Stomach (tissue), 9 donors: ENCODE measurements around the gene PAXIP1. TPM values are rescaled to one million over a fixed set of nuclear protein-coding genes. Genes with fewer than 3 reads are reported as not detected.
A peak's percentile ranks its signal among the peaks of the same experiment; 100 is the strongest.

Source experiments
- DNase-seq, 2 donors: peaks; one replicate each; pipeline versions ENCODE4 v3.0.0 to v3.0.0-alpha.2; 2013 to 2019
- H3K27ac ChIP-seq, 5 donors: fragments of 200-600 bp in 4 of 5; sonication (generic) in 4 of 5; one replicate each; pipeline ENCODE4 v1.5.1; 2013 to 2019; ENCODE audit warnings: mild to moderate bottlenecking in 1 of 5, moderate library complexity in 1 of 5
- H3K27me3 ChIP-seq, 3 donors: fragments of 200-600 bp; sonication (generic); one replicate each; pipeline ENCODE4 v1.5.1; 2017 to 2019; ENCODE audit warnings: mixed run types in 1 of 3
- H3K36me3 ChIP-seq, 4 donors: fragments of 200-600 bp; sonication (generic); 1 replicate in 3 of 4; 2 replicates in 1 of 4; pipeline ENCODE4 v1.5.1; 2016 to 2019
- H3K4me1 ChIP-seq, 4 donors: fragments of 200-600 bp; sonication (generic); one replicate each; pipeline ENCODE4 v1.5.1; 2016 to 2019
- H3K4me3 ChIP-seq, 4 donors: fragments of 200-600 bp; sonication (generic) in 3 of 4; one replicate each; pipeline ENCODE4 v1.5.1; 2016 to 2019; ENCODE audit warnings: mild to moderate bottlenecking in 1 of 4
- H3K9me3 ChIP-seq, 4 donors: fragments of 200-600 bp; sonication (generic); one replicate each; pipeline ENCODE4 v1.5.1; 2016 to 2019
- CTCF ChIP-seq, 7 experiments: fragments of 450-650 bp in 4 of 7; fragments of 200-600 bp in 3 of 7; sonication (generic) in 3 of 7; IDR thresholded peaks; one replicate each; pipeline ENCODE4 v1.5.1; 2016 to 2019; ENCODE audit warnings: antibody characterized with exemption in 7 of 7, control low read depth in 2 of 7, mild to moderate bottlenecking in 1 of 7
- EP300 ChIP-seq: sonication (generic); formaldehyde crosslinking; IDR thresholded peaks from one replicate; pipeline ENCODE4 v1.6.1; 2017; ENCODE audit warnings: antibody characterized with exemption
- POLR2A ChIP-seq, 4 donors: fragments of 450-650 bp; IDR thresholded peaks; one replicate each; pipeline ENCODE4 v1.6.1; 2016; ENCODE audit warnings: antibody characterized with exemption in 4 of 4, control low read depth in 2 of 4, mild to moderate bottlenecking in 1 of 4, moderate library complexity in 1 of 4
- POLR2AphosphoS5 ChIP-seq, 3 donors: sonication (generic); formaldehyde crosslinking; IDR thresholded peaks; one replicate each; pipeline ENCODE4 v1.6.1; 2016; ENCODE audit warnings: antibody characterized with exemption in 3 of 3
- WGBS, 5 donors: extraction: QIAGEN DNeasy Blood & Tissue Kit in 3 of 5; methylation state at CpG; one replicate each; pipeline versions ENCODE4 v1.1.5 to v1.1.7; 2013 to 2018; 5-methylcytosine and 5-hydroxymethylcytosine counted together
- intact Hi-C: fragments of 100-400 bp; cut with DNase I; formaldehyde crosslinking; loops from one replicate; pipeline ENCODE4 v1.15.1; 2023; ENCODE audit warnings: low total_unique reads
- polyA plus RNA-seq, 3 donors: library from polyadenylated mRNA; stranded (reverse); fragments of 200-250 nt; gene quantifications; one replicate each; pipeline ENCODE4 v1.2.3, GENCODE V29; 2013
- total RNA-seq, 5 donors: library from RNA; depleted of rRNA; stranded (reverse); fragments of >200 nt; gene quantifications; one replicate each; pipeline versions ENCODE4 v1.1.0 to v1.2.3, GENCODE V29; 2014 to 2016
- donor health status: healthy with polysubstance abuse.
- donor health status: Bipolar disorder and iron deficiency.
- donor health status: healthy.

The PAXIP1 gene
- total and polyA plus RNA-seq, 8 donors, result 0.87 to 24.1 (median 4.6) TPM

- Histone ChIP-seq H3K4me1 (peaks cover 20 to 30% (median 29%) of the 10 kb centered on the region in 4 donors), H3K27me3 (peaks cover 0 to 12% (median 0%) of the 10 kb centered on the region in 3 donors), H3K27ac (peak overlapping the region; percentile 61 to 81 (median 74)), H3K4me3 (no peak overlapping the region), H3K36me3 (no peaks in the 10 kb centered on the region), H3K9me3 (peaks cover 0 to 5% (median 0%) of the 10 kb centered on the region in 4 donors)
- TF ChIP-seq EP300, result no peak
- TF ChIP-seq POLR2A (IDR thresholded peaks at IDR 0.05), result no peak
- no peak for TF ChIP-seq CTCF (IDR thresholded peaks at IDR 0.05)
- no peak for DNase-seq
- 25 to 51% (median 40%) methylated on average over 5 to 6 of the region's 6 CpGs for WGBS, 5 donors
- intact Hi-C loops, result no loop called here
Measured at GRCh38 chr7:154902600-154903082, 100.3 kb downstream of the PAXIP1 start.

- peaks cover 0 to 12% (median 0%) of the 10 kb centered on the region in 3 donors for H3K27me3 ChIP-seq
- peaks cover 20 to 30% (median 29%) of the 10 kb centered on the region in 4 donors for H3K4me1 ChIP-seq
- no peak for TF ChIP-seq EP300
- no peak for TF ChIP-seq POLR2AphosphoS5 (IDR thresholded peaks at IDR 0.05)
- no peak for TF ChIP-seq CTCF (IDR thresholded peaks at IDR 0.05)
- TF ChIP-seq POLR2A (IDR thresholded peaks at IDR 0.05), result no peak
- H3K27ac ChIP-seq, result peak overlapping the region in 3 of 5 donors; percentile 29 to 37 (median 32)
- WGBS, 5 donors, result 20 to 45% (median 31%) methylated on average over 5 of the region's 5 CpGs
- DNase-seq, result peak in 1 of 2 donors; percentile 32
- no peaks in the 10 kb centered on the region for H3K9me3 ChIP-seq
- intact Hi-C loops, result no loop called here
- no peaks in the 10 kb centered on the region for H3K36me3 ChIP-seq
- no peak overlapping the region for H3K4me3 ChIP-seq
Measured at GRCh38 chr7:154899862-154900261, 103.1 kb downstream of the PAXIP1 start.

GRCh38 chr7:154898973-154899855 lies 103.7 kb downstream of the PAXIP1 start:
- Histone ChIP-seq H3K4me3 (no peak overlapping the region), H3K27me3 (peaks cover 0 to 12% (median 0%) of the 10 kb centered on the region in 3 donors), H3K9me3 (no peaks in the 10 kb centered on the region), H3K27ac (peak overlapping the region in 3 of 5 donors; percentile 29 to 37 (median 32)), H3K36me3 (no peaks in the 10 kb centered on the region), H3K4me1 (peaks cover 16 to 30% (median 29%) of the 10 kb centered on the region in 4 donors)
- WGBS, 5 donors, result 73 to 87% (median 83%) methylated on average over 21 to 24 of the region's 24 CpGs
- no peak for DNase-seq
- TF ChIP-seq CTCF (IDR thresholded peaks at IDR 0.05) (no peak), POLR2AphosphoS5 (IDR thresholded peaks at IDR 0.05) (no peak), EP300 (no peak), POLR2A (IDR thresholded peaks at IDR 0.05) (no peak)
- intact Hi-C loops, result no loop called here

DNA sequence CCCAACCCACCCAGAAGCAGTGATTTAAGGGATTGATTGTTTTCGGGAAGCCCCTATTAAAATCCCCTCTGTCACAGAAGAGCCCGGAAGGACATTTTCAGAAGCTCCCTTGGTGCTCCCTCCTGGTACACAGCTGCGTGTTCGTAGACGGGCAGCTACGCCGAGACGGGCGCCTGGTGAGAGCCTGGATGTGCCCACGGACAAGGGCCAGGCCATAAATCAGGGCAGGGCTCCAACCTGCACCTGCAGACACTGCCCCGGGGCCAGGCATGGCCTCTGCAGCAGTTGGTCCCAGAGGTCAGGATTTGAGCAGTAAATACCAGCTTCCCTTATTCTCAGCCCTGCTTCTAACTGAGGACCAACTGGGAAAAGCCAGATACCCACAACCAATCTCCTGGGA lies 106.8 kb downstream of the PAXIP1 start:
- Histone ChIP-seq H3K27me3 (peaks cover 0 to 17% (median 0%) of the 10 kb centered on the region in 3 donors), H3K4me1 (peaks cover 8 to 12% (median 8%) of the 10 kb centered on the region in 4 donors), H3K9me3 (no peaks in the 10 kb centered on the region), H3K36me3 (no peaks in the 10 kb centered on the region), H3K4me3 (no peak overlapping the region), H3K27ac (no peak overlapping the region)
- intact Hi-C loops, result no loop called here
- WGBS, 5 donors, result 92 to 100% (median 95%) methylated on average over 7 to 11 of the region's 11 CpGs
- TF ChIP-seq POLR2A (IDR thresholded peaks at IDR 0.05) (no peak), CTCF (IDR thresholded peaks at IDR 0.05) (no peak), POLR2AphosphoS5 (IDR thresholded peaks at IDR 0.05) (no peak), EP300 (no peak)
- no peak for DNase-seq

Other genes with a start within 250 kb of the PAXIP1 start
- not detected for gene HTR5A, start 67.2 kb upstream of the PAXIP1 start, total RNA-seq
- not detected for gene HTR5A, start 67.2 kb upstream of the PAXIP1 start, polyA plus RNA-seq